ENCODE results near the gene UBAC2. TPM values are rescaled to one million over a fixed set of nuclear protein-coding genes. Genes with fewer than 3 reads are reported as not detected.
A peak's percentile ranks its signal among the peaks of the same experiment; 100 is the strongest.

The UBAC2 gene
- total RNA-seq, 2 donors from 2014 or later: 76.7 to 80.3 TPM

GRCh38 chr13:99354371-99354951 lies 153.8 kb downstream of the UBAC2 start:
- H3K4me3 Mint-ChIP-seq: peak overlapping the region; percentile 82 to 88
- DNase-seq: peak; percentile 68
- ATAC-seq (replicated peaks in 1 of 2): peak in 1 of 2 donors; percentile 12
- peaks cover 16 to 35% of the 10 kb centered on the region in 2 donors for H3K36me3 Mint-ChIP-seq (ENCODE audit: insufficient read depth in 2 of 2)
- H3K27me3 Mint-ChIP-seq (ENCODE audit: low read depth): no peaks in the 10 kb centered on the region
- H3K9me3 Mint-ChIP-seq: no peaks in the 10 kb centered on the region
- H3K27ac Mint-ChIP-seq: peak overlapping the region; percentile 93
- peaks cover 98% of the 10 kb centered on the region for H3K4me1 Mint-ChIP-seq (ENCODE audit: low read depth)

- H3K36me3 Mint-ChIP-seq (ENCODE audit: insufficient read depth in 2 of 2): peaks cover 16 to 35% of the 10 kb centered on the region in 2 donors
- H3K4me3 Mint-ChIP-seq: peak overlapping the region; percentile 82 to 88
- H3K27ac Mint-ChIP-seq: peak overlapping the region; percentile 98
- DNase-seq (no peak), ATAC-seq (replicated peaks in 1 of 2) (no peak)
- no peaks in the 10 kb centered on the region for H3K27me3 Mint-ChIP-seq (ENCODE audit: low read depth)
- H3K4me1 Mint-ChIP-seq (ENCODE audit: low read depth): peaks cover 100% of the 10 kb centered on the region
- no peaks in the 10 kb centered on the region for H3K9me3 Mint-ChIP-seq
Measured at GRCh38 chr13:99355267-99356011, 154.8 kb downstream of the UBAC2 start.

GRCh38 chr13:99356012-99356261 lies 155.3 kb downstream of the UBAC2 start:
- Mint-ChIP-seq H3K27me3 (ENCODE audit: low read depth) (no peaks in the 10 kb centered on the region), H3K36me3 (ENCODE audit: insufficient read depth in 2 of 2) (peaks cover 20 to 38% of the 10 kb centered on the region in 2 donors), H3K9me3 (no peaks in the 10 kb centered on the region), H3K27ac (peak overlapping the region; percentile 98), H3K4me3 (peak overlapping the region; percentile 82 to 88), H3K4me1 (ENCODE audit: low read depth) (peaks cover 100% of the 10 kb centered on the region)
- no peak for ATAC-seq (replicated peaks in 1 of 2)
- DNase-seq: no peak

DNA sequence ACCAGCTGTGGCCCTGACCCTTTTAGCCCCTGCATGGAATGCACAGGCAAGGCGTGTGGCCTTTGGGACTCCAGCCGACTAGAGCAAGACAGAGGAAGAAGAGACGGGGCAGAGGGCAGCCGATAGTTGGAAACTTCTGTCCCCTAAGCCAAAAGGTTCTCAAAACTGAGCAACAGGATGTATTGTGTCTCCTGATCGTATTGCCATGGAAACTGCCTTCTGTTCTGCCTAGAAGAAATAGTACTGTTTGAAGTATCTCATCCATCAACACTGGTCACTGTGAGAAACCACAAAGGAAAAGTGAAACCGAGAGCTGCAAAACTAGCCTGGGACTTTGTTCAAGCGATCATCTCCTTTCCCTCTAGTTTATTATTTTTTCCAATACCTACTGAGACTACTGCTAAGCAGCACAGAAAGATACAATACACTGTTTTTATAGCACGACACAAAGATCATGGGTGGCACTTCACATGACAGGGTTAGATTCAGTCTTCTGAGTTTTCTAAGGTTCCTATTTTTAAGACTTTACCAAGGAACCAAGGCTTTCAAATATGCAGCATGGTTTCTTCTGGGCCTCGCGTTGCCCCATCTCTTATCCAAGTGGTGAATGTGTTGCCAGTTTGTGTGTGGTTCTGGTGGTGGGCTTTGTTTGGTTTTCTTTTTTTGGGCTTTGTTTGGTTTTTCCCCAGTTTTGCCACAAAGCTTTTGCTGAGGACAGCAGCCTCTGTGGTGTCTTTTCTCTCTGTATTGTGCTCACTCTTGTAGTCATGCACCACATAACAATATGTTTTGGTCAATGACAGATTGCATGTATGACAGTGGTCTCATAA lies 155.8 kb downstream of the UBAC2 start:
- DNase-seq: peak; percentile 65 to 67
- peak; percentile 53 to 63 for ATAC-seq (replicated peaks in 1 of 2)
- no peaks in the 10 kb centered on the region for H3K27me3 Mint-ChIP-seq (ENCODE audit: low read depth)
- H3K36me3 Mint-ChIP-seq (ENCODE audit: insufficient read depth in 2 of 2): peaks cover 20 to 38% of the 10 kb centered on the region in 2 donors
- H3K4me3 Mint-ChIP-seq: peak overlapping the region; percentile 82 to 88
- peak overlapping the region; percentile 98 for H3K27ac Mint-ChIP-seq
- H3K9me3 Mint-ChIP-seq: no peaks in the 10 kb centered on the region
- peaks cover 100% of the 10 kb centered on the region for H3K4me1 Mint-ChIP-seq (ENCODE audit: low read depth)

GRCh38 chr13:99357131-99357596 lies 156.5 kb downstream of the UBAC2 start:
- ATAC-seq (replicated peaks in 1 of 2) (peak; percentile 70 to 71), DNase-seq (peak; percentile 73 to 81)
- Mint-ChIP-seq H3K9me3 (no peaks in the 10 kb centered on the region), H3K27ac (peak overlapping the region; percentile 98), H3K4me3 (peak overlapping the region; percentile 82 to 88), H3K4me1 (ENCODE audit: low read depth) (peaks cover 100% of the 10 kb centered on the region), H3K27me3 (ENCODE audit: low read depth) (no peaks in the 10 kb centered on the region), H3K36me3 (ENCODE audit: insufficient read depth in 2 of 2) (peaks cover 20 to 38% of the 10 kb centered on the region in 2 donors)

- peak overlapping the region; percentile 80 to 88 for H3K4me3 Mint-ChIP-seq
- DNase-seq: peak; percentile 33 to 46
- peaks cover 20 to 35% of the 10 kb centered on the region in 2 donors for H3K36me3 Mint-ChIP-seq (ENCODE audit: insufficient read depth in 2 of 2)
- H3K4me1 Mint-ChIP-seq (ENCODE audit: low read depth): peaks cover 100% of the 10 kb centered on the region
- H3K9me3 Mint-ChIP-seq: no peaks in the 10 kb centered on the region
- no peaks in the 10 kb centered on the region for H3K27me3 Mint-ChIP-seq (ENCODE audit: low read depth)
- peak overlapping the region; percentile 98 for H3K27ac Mint-ChIP-seq
- peak in 1 of 2 donors; percentile 5 for ATAC-seq (replicated peaks in 1 of 2)
Measured at GRCh38 chr13:99357941-99358340, 157.3 kb downstream of the UBAC2 start.

GRCh38 chr13:99359528-99359927 lies 158.9 kb downstream of the UBAC2 start:
- Mint-ChIP-seq H3K27ac (peak overlapping the region; percentile 41), H3K36me3 (ENCODE audit: insufficient read depth in 2 of 2) (peaks cover 20 to 28% of the 10 kb centered on the region in 2 donors), H3K27me3 (ENCODE audit: low read depth) (no peaks in the 10 kb centered on the region), H3K4me3 (peak overlapping the region; percentile 2 to 65), H3K4me1 (ENCODE audit: low read depth) (peaks cover 100% of the 10 kb centered on the region), H3K9me3 (no peaks in the 10 kb centered on the region)
- DNase-seq: no peak
- ATAC-seq (replicated peaks in 1 of 2): no peak

- Mint-ChIP-seq H3K4me3 (peak overlapping the region; percentile 3 to 28), H3K27me3 (ENCODE audit: low read depth) (no peaks in the 10 kb centered on the region), H3K4me1 (ENCODE audit: low read depth) (peaks cover 100% of the 10 kb centered on the region), H3K36me3 (ENCODE audit: insufficient read depth in 2 of 2) (peaks cover 17 to 25% of the 10 kb centered on the region in 2 donors), H3K9me3 (no peaks in the 10 kb centered on the region), H3K27ac (peak overlapping the region; percentile 82)
- DNase-seq (no peak), ATAC-seq (replicated peaks in 1 of 2) (no peak)
Measured at GRCh38 chr13:99360696-99361095, 160.0 kb downstream of the UBAC2 start.

DNA sequence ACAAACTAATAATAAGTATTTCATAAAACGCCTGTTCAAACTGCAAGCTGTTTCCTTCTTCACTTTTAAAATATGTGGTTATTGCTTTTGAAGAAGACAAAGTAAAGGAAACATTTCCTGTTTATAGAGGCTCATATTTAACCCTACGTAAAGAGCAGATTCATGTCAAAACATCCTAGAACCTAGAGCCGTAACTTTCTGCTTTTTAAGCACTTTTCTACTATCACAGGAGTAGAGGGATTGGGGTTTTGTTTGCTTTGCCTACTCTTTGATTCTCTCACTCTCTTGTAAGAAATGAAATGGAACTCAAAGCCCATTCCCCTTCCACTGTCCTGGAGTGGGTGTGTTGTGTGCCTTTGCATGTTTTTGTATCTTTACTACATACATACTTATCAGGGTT lies 160.5 kb downstream of the UBAC2 start:
- H3K36me3 Mint-ChIP-seq (ENCODE audit: insufficient read depth in 2 of 2): peaks cover 17 to 25% of the 10 kb centered on the region in 2 donors

GRCh38 chr13:99362362-99362761 lies 161.7 kb downstream of the UBAC2 start:
- no peaks in the 10 kb centered on the region for H3K27me3 Mint-ChIP-seq (ENCODE audit: low read depth)
- no peaks in the 10 kb centered on the region for H3K9me3 Mint-ChIP-seq
- no peak for DNase-seq
- peaks cover 17 to 22% of the 10 kb centered on the region in 2 donors for H3K36me3 Mint-ChIP-seq (ENCODE audit: insufficient read depth in 2 of 2)
- peak overlapping the region; percentile 30 to 63 for H3K4me3 Mint-ChIP-seq
- H3K4me1 Mint-ChIP-seq (ENCODE audit: low read depth): peaks cover 100% of the 10 kb centered on the region
- H3K27ac Mint-ChIP-seq: peak overlapping the region; percentile 40
- ATAC-seq (replicated peaks in 1 of 2): no peak

More for the DNA sequence above, 160.5 kb downstream of the UBAC2 start:
- no peaks in the 10 kb centered on the region for H3K9me3 Mint-ChIP-seq
- DNase-seq (no peak), ATAC-seq (replicated peaks in 1 of 2) (no peak)
- peaks cover 100% of the 10 kb centered on the region for H3K4me1 Mint-ChIP-seq (ENCODE audit: low read depth)
- peak overlapping the region; percentile 50 to 74 for H3K4me3 Mint-ChIP-seq
- H3K27ac Mint-ChIP-seq: peak overlapping the region; percentile 74
- no peaks in the 10 kb centered on the region for H3K27me3 Mint-ChIP-seq (ENCODE audit: low read depth)

DNA sequence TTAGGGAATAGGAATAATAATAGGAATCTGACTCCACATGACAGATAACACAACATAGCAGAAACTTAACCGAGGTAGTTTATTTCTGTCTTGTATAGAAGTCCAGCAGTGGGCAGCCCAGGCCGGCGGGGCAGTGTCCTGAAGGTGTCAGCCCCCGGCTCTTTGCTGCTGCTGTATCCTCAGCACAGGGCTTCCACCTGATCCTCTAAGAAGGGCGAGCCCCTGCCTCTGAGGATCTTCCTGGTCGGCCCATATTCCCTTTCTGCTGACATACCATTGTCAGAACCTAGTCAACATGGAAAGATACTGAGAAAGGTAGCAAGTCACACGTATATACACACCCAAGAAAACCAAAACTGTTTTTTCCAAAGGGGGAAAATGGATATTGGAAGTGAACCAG lies 162.7 kb downstream of the UBAC2 start:
- DNase-seq (no peak), ATAC-seq (replicated peaks in 1 of 2) (no peak)
- H3K36me3 Mint-ChIP-seq (ENCODE audit: insufficient read depth in 2 of 2): peaks cover 16 to 25% of the 10 kb centered on the region in 2 donors
- H3K4me1 Mint-ChIP-seq (ENCODE audit: low read depth): peaks cover 100% of the 10 kb centered on the region
- H3K27me3 Mint-ChIP-seq (ENCODE audit: low read depth): no peaks in the 10 kb centered on the region
- peak overlapping the region; percentile 10 to 52 for H3K4me3 Mint-ChIP-seq
- H3K27ac Mint-ChIP-seq: peak overlapping the region; percentile 40
- H3K9me3 Mint-ChIP-seq: no peaks in the 10 kb centered on the region

GRCh38 chr13:99363949-99364348 lies 163.3 kb downstream of the UBAC2 start:
- Mint-ChIP-seq H3K27ac (peak overlapping the region; percentile 13), H3K4me1 (ENCODE audit: low read depth) (peaks cover 100% of the 10 kb centered on the region), H3K36me3 (ENCODE audit: insufficient read depth in 2 of 2) (peaks cover 16 to 20% of the 10 kb centered on the region in 2 donors), H3K9me3 (no peaks in the 10 kb centered on the region), H3K27me3 (ENCODE audit: low read depth) (no peaks in the 10 kb centered on the region), H3K4me3 (peak overlapping the region; percentile 0 to 41)
- ATAC-seq (replicated peaks in 1 of 2) (no peak), DNase-seq (no peak)
